B cell (primary cell): ENCODE measurements around the gene DAPK3. TPM values are rescaled to one million over a fixed set of nuclear protein-coding genes. Genes with fewer than 3 reads are reported as not detected.
"Not testable (repeated sequence)": the region's sequence is repeated elsewhere in the genome, so short reads cannot be mapped to it uniquely, and the experiment has no call there.

Source experiments
- ATAC-seq: fragments of 200-7000 bp; cut with Tn5 transposase; one replicate; pipeline ENCODE4 v1.10.0; 2021; ENCODE audit warnings: low read depth, mild to moderate bottlenecking, moderate number of reproducible peaks, moderate library complexity
- CTCF ChIA-PET: fragments of 350-600 bp; sonication (Branson Sonifier 250); formaldehyde crosslinking; loops from one replicate; lab custom pipeline; 2021; ENCODE audit warnings: antibody characterized with exemption, inconsistent platforms; lab: Charles Lee
- POLR2A ChIA-PET: fragments of 350-600 bp; sonication (Branson Sonifier 250); formaldehyde crosslinking; loops from one replicate; lab custom pipeline; 2021; ENCODE audit warnings: antibody characterized with exemption; lab: Charles Lee
- DNase-seq: peaks from one replicate; pipeline ENCODE4 v3.0.0; 2013
- H2AFZ ChIP-seq: 2 replicates; pipeline ENCODE4 v1.6.1; 2012; ENCODE audit warnings: mild to moderate bottlenecking, low read depth, low read length; ENCODE audit not compliant: insufficient read depth, poor library complexity, severe bottlenecking
- H3K27ac ChIP-seq, 2 donors: 1 replicate in 1 of 2; 2 replicates in 1 of 2; pipeline ENCODE4 v1.5.1; 2012 to 2013; ENCODE audit warnings: low read length in 2 of 2, mild to moderate bottlenecking in 2 of 2, moderate library complexity in 1 of 2
- H3K27me3 ChIP-seq, 4 experiments: fragments of 200-600 bp in 1 of 4; sonication (generic) in 1 of 4; replicated peaks in 1 of 4; 1 replicate in 2 of 4; 2 replicates in 2 of 4; pipeline versions ENCODE4 v1.6.1 to v1.7.0; 2013 to 2016; ENCODE audit warnings: low read length in 3 of 4, mild to moderate bottlenecking in 2 of 4, mixed read lengths in 1 of 4, moderate library complexity in 1 of 4; ENCODE audit not compliant: insufficient read depth in 4 of 4, control insufficient read depth in 3 of 4; ENCODE audit errors: control extremely low read depth in 1 of 4
- H3K36me3 ChIP-seq, 2 experiments: replicated peaks in 1 of 2; 1 replicate in 1 of 2; 2 replicates in 1 of 2; pipeline versions ENCODE4 v1.6.1 to v1.7.1; 2013; ENCODE audit warnings: low read length in 1 of 2; ENCODE audit not compliant: insufficient read depth in 2 of 2, control insufficient read depth in 1 of 2; ENCODE audit errors: control extremely low read depth in 1 of 2, extremely low read depth in 1 of 2
- H3K4me1 ChIP-seq, 2 donors: fragments of 200-600 bp in 1 of 2; sonication (generic) in 1 of 2; 1 replicate in 1 of 2; 2 replicates in 1 of 2; pipeline versions ENCODE4 v1.5.1 to v1.6.1; 2013 to 2017; ENCODE audit warnings: low read length in 2 of 2; ENCODE audit not compliant: control insufficient read depth in 2 of 2, insufficient read depth in 2 of 2
- H3K4me2 ChIP-seq: replicated peaks from 2 replicates; pipeline ENCODE3; 2012; ENCODE audit warnings: mild to moderate bottlenecking, low read depth, low read length; ENCODE audit not compliant: poor library complexity, severe bottlenecking
- H3K4me3 ChIP-seq, 5 experiments: fragments of 200-600 bp in 1 of 5; sonication (generic) in 1 of 5; 1 replicate in 3 of 5; 2 replicates in 2 of 5; pipeline versions ENCODE4 v1.5.1 to v1.7.0; 2011 to 2016; ENCODE audit warnings: low read length in 4 of 5, mild to moderate bottlenecking in 4 of 5, low read depth in 2 of 5, control low read depth in 1 of 5, moderate library complexity in 1 of 5; ENCODE audit not compliant: insufficient read depth in 1 of 5; ENCODE audit errors: control extremely low read depth in 1 of 5, extremely low read depth in 1 of 5
- H3K79me2 ChIP-seq: fragments of 200-600 bp; sonication (generic); one replicate; pipeline ENCODE4 v1.6.0; 2016; ENCODE audit warnings: low read length; ENCODE audit not compliant: control insufficient read depth, insufficient read depth
- H3K9ac ChIP-seq: fragments of 200-600 bp; sonication (generic); 2 replicates; pipeline ENCODE4 v1.6.1; 2017; ENCODE audit warnings: mild to moderate bottlenecking, low read length, moderate library complexity
- H3K9me3 ChIP-seq, 3 donors: one replicate each; pipeline versions ENCODE4 v1.6.1 to v1.7.1; 2013; ENCODE audit warnings: low read length in 2 of 3; ENCODE audit not compliant: control insufficient read depth in 2 of 3, insufficient read depth in 1 of 3; ENCODE audit errors: control extremely low read depth in 1 of 3
- H4K20me1 ChIP-seq: 2 replicates; pipeline ENCODE4 v1.6.0; 2012; ENCODE audit warnings: mild to moderate bottlenecking, low read length; ENCODE audit not compliant: insufficient read depth, control insufficient read depth, poor library complexity, severe bottlenecking
- H3K27ac Mint-ChIP-seq: one replicate; pipeline ENCODE4 v1.8.0; 2021; ENCODE audit warnings: mixed read lengths
- H3K27me3 Mint-ChIP-seq: one replicate; pipeline ENCODE4 v1.8.0; 2021; ENCODE audit warnings: mixed read lengths
- H3K4me1 Mint-ChIP-seq: one replicate; pipeline ENCODE4 v1.8.0; 2021; ENCODE audit warnings: mixed read lengths
- H3K4me3 Mint-ChIP-seq: one replicate; pipeline ENCODE4 v1.8.0; 2021; ENCODE audit warnings: mixed read lengths
- H3K9me3 Mint-ChIP-seq: one replicate; pipeline ENCODE4 v1.8.0; 2022; ENCODE audit warnings: mixed read lengths; ENCODE audit not compliant: insufficient read depth
- EZH2 ChIP-seq: IDR thresholded peaks from 2 replicates; pipeline ENCODE4 v1.6.1; 2012; ENCODE audit warnings: borderline replicate concordance, low read depth, mild to moderate bottlenecking, moderate library complexity, low read length; ENCODE audit not compliant: insufficient read depth, poor library complexity, severe bottlenecking
- WGBS: methylation state at CpG from one replicate; pipeline ENCODE4 v1.1.5; 2013; ENCODE audit warnings: missing lambda C conversion rate; ENCODE audit not compliant: insufficient coverage; 5-methylcytosine and 5-hydroxymethylcytosine counted together
- intact Hi-C: fragments of 100-400 bp; cut with micrococcal nuclease; formaldehyde crosslinking; loops from one replicate; pipeline ENCODE4 v1.10.0; 2022
- polyA plus RNA-seq: library from polyadenylated mRNA; depleted of rRNA; stranded (reverse); fragments of >200 nt; gene quantifications from 2 replicates; pipeline ENCODE4 v1.2.3, GENCODE V29; 2012
- total RNA-seq, 2 donors: library from RNA; stranded (reverse); fragments of 120-200 nt in 1 of 2; gene quantifications; 1 replicate in 1 of 2; 2 replicates in 1 of 2; pipeline versions ENCODE4 v1.2.3 to v1.2.4, GENCODE V29; 2013 to 2022
- TF ChIP-seq, protein P1 (sequence below): fragments of 200-600 bp; IDR thresholded peaks from one replicate; pipeline ENCODE4 v1.8.0; 2022; ENCODE audit warnings: antibody characterized with exemption, mild to moderate bottlenecking

DAPK3 gene
- total and polyA plus RNA-seq, 2 donors (not counting 1 experiment from before 2014, with no cell fraction given), result 32.6 to 47.4 TPM

DNA sequence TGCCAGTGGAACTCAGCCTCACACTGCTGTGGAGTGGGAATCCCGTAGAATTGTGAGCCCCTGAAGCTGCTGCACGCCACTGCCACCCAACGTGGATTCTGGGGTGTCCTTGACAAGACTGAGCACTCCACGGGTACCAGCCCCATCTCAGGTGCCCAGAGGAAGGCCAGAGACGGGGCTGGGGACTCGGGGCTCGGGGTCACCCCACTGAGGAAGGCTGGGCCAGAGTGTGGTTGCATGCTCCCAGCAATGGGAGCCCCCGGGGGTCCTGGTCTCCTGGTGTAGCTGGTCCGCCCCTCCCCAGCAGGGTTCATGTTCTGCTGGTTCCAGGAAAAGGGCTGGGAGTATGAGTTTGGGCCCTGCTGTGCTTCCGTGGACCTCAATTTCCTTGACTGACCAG, 15.2 kb downstream of the DAPK3 start:
- Histone ChIP-seq H3K9me3 (no peaks in the 10 kb centered on the region), H3K27ac (no peak overlapping the region), H3K27me3 (peaks cover 0 to 8% (median 0%) of the 10 kb centered on the region in 4 experiments), H3K4me3 (no peak overlapping the region), H3K4me1 (peaks cover 5 to 7% of the 10 kb centered on the region in 2 donors), H3K36me3 (peaks cover 0 to 25% of the 10 kb centered on the region in 2 experiments), H3K4me2 (no peak overlapping the region), H3K9ac (no peak overlapping the region), H2AFZ (no peak overlapping the region), H3K79me2 (no peaks in the 10 kb centered on the region), H4K20me1 (peaks cover 13% of the 10 kb centered on the region)
- POLR2A ChIA-PET, result no interaction called here
- no peak for ATAC-seq
- peaks cover 6% of the 10 kb centered on the region for H3K27me3 Mint-ChIP-seq
- TF ChIP-seq EZH2, result no peak
- TF ChIP-seq, protein P1, sequence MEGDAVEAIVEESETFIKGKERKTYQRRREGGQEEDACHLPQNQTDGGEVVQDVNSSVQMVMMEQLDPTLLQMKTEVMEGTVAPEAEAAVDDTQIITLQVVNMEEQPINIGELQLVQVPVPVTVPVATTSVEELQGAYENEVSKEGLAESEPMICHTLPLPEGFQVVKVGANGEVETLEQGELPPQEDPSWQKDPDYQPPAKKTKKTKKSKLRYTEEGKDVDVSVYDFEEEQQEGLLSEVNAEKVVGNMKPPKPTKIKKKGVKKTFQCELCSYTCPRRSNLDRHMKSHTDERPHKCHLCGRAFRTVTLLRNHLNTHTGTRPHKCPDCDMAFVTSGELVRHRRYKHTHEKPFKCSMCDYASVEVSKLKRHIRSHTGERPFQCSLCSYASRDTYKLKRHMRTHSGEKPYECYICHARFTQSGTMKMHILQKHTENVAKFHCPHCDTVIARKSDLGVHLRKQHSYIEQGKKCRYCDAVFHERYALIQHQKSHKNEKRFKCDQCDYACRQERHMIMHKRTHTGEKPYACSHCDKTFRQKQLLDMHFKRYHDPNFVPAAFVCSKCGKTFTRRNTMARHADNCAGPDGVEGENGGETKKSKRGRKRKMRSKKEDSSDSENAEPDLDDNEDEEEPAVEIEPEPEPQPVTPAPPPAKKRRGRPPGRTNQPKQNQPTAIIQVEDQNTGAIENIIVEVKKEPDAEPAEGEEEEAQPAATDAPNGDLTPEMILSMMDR, result no peak
- H3K4me1 Mint-ChIP-seq, result peaks cover 6% of the 10 kb centered on the region
- no peak for DNase-seq
- no peak overlapping the region for H3K27ac Mint-ChIP-seq
- no peaks in the 10 kb centered on the region for H3K9me3 Mint-ChIP-seq
- intact Hi-C loops, result no loop called here
- no peak overlapping the region for H3K4me3 Mint-ChIP-seq
- CTCF ChIA-PET, result no interaction called here
- 94% methylated on average over 10 of the region's 10 CpGs for WGBS

DNA sequence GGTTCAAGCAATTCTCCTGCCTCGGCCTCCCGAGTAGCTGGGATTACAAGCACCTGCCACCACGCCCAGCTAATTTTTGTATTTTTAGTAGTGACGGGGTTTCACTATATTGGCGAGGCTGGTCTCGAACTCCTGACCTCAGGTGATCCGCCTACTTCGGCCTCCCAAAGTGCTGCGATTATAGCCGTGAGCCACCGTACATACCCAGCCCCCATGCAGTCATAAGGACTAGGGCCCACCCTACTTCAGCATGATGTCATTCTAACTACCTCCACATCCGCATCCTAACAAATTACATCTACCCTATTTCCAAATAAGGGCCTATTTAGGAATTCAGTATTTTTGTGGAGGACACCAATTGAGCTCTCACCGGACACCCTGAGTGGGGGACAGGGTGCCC, 15.6 kb downstream of the DAPK3 start:
- peaks cover 0 to 23% of the 10 kb centered on the region in 2 experiments for H3K36me3 ChIP-seq
- H4K20me1 ChIP-seq, result peaks cover 13% of the 10 kb centered on the region
- H3K9me3 Mint-ChIP-seq, H3K4me1 ChIP-seq, H3K79me2 ChIP-seq, POLR2A ChIA-PET, H3K27ac Mint-ChIP-seq, intact Hi-C loops, H3K27me3 Mint-ChIP-seq, H3K9ac ChIP-seq, CTCF ChIA-PET, DNase-seq, H3K4me2 ChIP-seq, H3K4me3 Mint-ChIP-seq, H2AFZ ChIP-seq, H3K27ac ChIP-seq, H3K9me3 ChIP-seq, H3K4me1 Mint-ChIP-seq, H3K4me3 ChIP-seq, ATAC-seq: not testable (repeated sequence)
- 98% methylated on average over 10 of the region's 13 CpGs for WGBS
- H3K27me3 ChIP-seq, result peaks cover 0 to 11% (median 0%) of the 10 kb centered on the region in 4 experiments
